SW480 (cell line): ENCODE measurements around the gene SP2.
A peak's percentile ranks its signal among the peaks of the same experiment; 100 is the strongest.

Experiments
- DNase-seq: peaks from one replicate; pipeline ENCODE4 v3.0.0-alpha.2; 2016; ENCODE audit warnings: low spot score

Gene SP2

DNA sequence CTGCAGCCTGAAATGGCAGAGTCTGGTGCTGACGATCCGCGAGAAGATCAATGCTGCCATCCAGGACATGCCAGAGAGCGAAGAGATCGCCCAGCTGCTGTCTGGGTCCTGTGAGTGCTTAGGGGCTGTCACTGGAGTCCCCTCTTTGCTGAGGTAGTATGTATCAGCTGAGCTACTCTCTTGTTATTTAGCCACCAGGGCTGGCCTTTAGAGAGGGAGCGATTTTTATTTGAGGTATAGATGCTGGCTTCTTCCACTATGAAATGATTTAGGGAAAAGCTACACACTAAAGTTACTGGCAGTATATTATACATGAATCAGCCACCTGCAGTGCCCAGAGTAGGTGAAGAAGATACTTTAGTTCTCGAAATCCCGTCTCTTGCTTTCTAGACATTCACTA is 77.5 kb downstream of the SP2 start:
- no peak for DNase-seq

DNA sequence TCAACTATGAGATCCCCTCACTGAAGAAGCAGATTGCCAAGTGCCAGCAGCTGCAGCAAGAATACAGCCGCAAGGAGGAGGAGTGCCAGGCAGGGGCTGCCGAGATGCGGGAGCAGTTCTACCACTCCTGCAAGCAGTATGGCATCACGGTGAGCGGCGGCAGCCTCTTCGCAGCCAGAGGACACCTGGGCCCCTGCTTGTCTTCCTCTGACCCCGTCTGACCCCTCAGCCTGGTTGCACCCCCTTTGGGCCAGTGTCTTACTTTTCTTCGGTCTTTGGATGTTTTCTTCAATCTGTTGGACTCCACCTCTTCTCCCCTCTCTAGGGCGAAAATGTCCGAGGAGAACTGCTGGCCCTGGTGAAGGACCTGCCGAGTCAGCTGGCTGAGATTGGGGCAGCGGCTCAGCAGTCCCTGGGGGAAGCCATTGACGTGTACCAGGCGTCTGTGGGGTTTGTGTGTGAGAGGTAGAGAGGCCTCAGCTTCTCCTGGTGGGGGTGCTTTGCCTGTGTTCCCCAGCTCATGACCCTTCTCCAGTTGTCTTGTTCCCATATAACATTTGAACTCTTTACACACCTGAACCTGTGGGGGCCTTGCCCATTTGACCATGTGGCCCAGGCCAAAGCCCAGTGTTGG is 79.3 kb downstream of the SP2 start:
- DNase-seq: no peak

DNA sequence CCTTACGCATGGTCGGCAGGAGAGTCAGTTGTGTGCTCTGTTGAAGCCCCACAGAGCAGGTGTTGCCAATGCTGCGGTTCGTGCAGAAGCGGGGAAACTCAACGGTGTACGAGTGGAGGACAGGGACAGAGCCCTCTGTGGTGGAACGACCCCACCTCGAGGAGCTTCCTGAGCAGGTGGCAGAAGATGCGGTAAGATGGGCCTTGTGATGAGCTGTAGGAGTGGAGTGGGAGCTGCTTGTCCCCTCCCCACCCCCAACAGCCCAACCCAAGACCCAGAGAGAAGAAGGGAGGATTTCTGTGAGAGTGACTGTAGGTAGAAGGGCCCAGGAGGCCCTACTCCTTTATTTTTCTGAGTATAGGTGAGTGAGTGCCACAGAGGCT is 79.8 kb downstream of the SP2 start:
- DNase-seq: no peak

GRCh38 chr17:47978324-47978723 is 82.3 kb downstream of the SP2 start:
- peak; percentile 44 for DNase-seq
